Adipose tissue (tissue), 3 donors: ENCODE data around the gene USP17L19. TPM values are rescaled to one million over a fixed set of nuclear protein-coding genes. Genes with fewer than 3 reads are reported as not detected.

Experiments
- polyA plus RNA-seq, 3 donors: library from polyadenylated mRNA; stranded (reverse); fragments of 200-250 nt; gene quantifications; one replicate each; pipeline ENCODE4 v1.2.3, GENCODE V29; 2013
- donor health status: healthy with polysubstance abuse.
- donor health status: Bipolar disorder and iron deficiency.
- donor health status: healthy.

USP17L19 gene
- polyA plus RNA-seq, 3 donors: not detected

Other genes starting within 250 kb of the USP17L19 start
- gene FAM90A26, start 83.0 kb upstream of the USP17L19 start, polyA plus RNA-seq: not detected
- gene USP17L10, start 42.7 kb upstream of the USP17L19 start, polyA plus RNA-seq: not detected
- gene USP17L11, start 38.0 kb upstream of the USP17L19 start, polyA plus RNA-seq: not detected
- gene USP17L12, start 33.2 kb upstream of the USP17L19 start, polyA plus RNA-seq: not detected
- not detected for gene USP17L13, start 28.5 kb upstream of the USP17L19 start, polyA plus RNA-seq
- not detected for gene USP17L15, start 19.0 kb upstream of the USP17L19 start, polyA plus RNA-seq
- not detected for gene USP17L17, start 9.5 kb upstream of the USP17L19 start, polyA plus RNA-seq
- gene USP17L18, start 4.7 kb upstream of the USP17L19 start, polyA plus RNA-seq: not detected
- gene USP17L20, start 4.7 kb downstream of the USP17L19 start, polyA plus RNA-seq: not detected
- not detected for gene USP17L21, start 9.5 kb downstream of the USP17L19 start, polyA plus RNA-seq
- not detected for gene USP17L22, start 14.2 kb downstream of the USP17L19 start, polyA plus RNA-seq
- not detected for gene USP17L24, start 71.8 kb downstream of the USP17L19 start, polyA plus RNA-seq
- gene USP17L25, start 76.5 kb downstream of the USP17L19 start, polyA plus RNA-seq: not detected
- gene USP17L26, start 81.3 kb downstream of the USP17L19 start, polyA plus RNA-seq: not detected
- not detected for gene USP17L5, start 86.0 kb downstream of the USP17L19 start, polyA plus RNA-seq
- not detected for gene USP17L27, start 90.8 kb downstream of the USP17L19 start, polyA plus RNA-seq
- not detected for gene USP17L28, start 95.5 kb downstream of the USP17L19 start, polyA plus RNA-seq
- not detected for gene USP17L29, start 100.3 kb downstream of the USP17L19 start, polyA plus RNA-seq
- gene USP17L30, start 109.8 kb downstream of the USP17L19 start, polyA plus RNA-seq: not detected
- not detected for gene DEFB131A, start 191.0 kb downstream of the USP17L19 start, polyA plus RNA-seq